H1 (cell line): ENCODE measurements around the gene XAB2. TPM values are rescaled to one million over a fixed set of nuclear protein-coding genes. Genes with fewer than 3 reads are reported as not detected.

Experiments used
- CEBPB ChIP-seq: IDR thresholded peaks from 2 replicates; pipeline ENCODE4 v1.6.1; 2012; ENCODE audit warnings: low read depth, low read length
- CREB1 ChIP-seq: IDR thresholded peaks from 2 replicates; pipeline ENCODE4 v1.6.1; 2012; ENCODE audit warnings: inconsistent platforms
- GABPA ChIP-seq: IDR thresholded peaks from 2 replicates; pipeline ENCODE4 v1.6.1; 2011; ENCODE audit warnings: mild to moderate bottlenecking, low read length, moderate library complexity, borderline replicate concordance; ENCODE audit not compliant: insufficient read depth
- KDM4A ChIP-seq: IDR thresholded peaks from one replicate; pipeline ENCODE4 v1.7.1; 2012; ENCODE audit warnings: low read depth, mild to moderate bottlenecking, moderate library complexity, low read length, inconsistent platforms; ENCODE audit not compliant: severe bottlenecking
- RXRA ChIP-seq: IDR thresholded peaks from 2 replicates; pipeline ENCODE4 v1.6.1; 2011; ENCODE audit warnings: low read depth, mild to moderate bottlenecking, low read length, moderate library complexity; ENCODE audit not compliant: insufficient read depth
- TBP ChIP-seq: IDR thresholded peaks from 2 replicates; pipeline ENCODE4 v1.6.1; 2011; ENCODE audit warnings: low read depth, low read length, improper control_type of control experiment
- TCF12 ChIP-seq: IDR thresholded peaks from 2 replicates; pipeline ENCODE4 v1.6.1; 2011; ENCODE audit warnings: low read depth, mild to moderate bottlenecking, low read length
- polyA plus RNA-seq, 7 experiments: library from polyadenylated mRNA; depleted of rRNA in 3 of 7; stranded (reverse) in 5 of 7; unstranded in 2 of 7; fragments of >200 nt in 5 of 7; fragments of 200-250 nt in 2 of 7; gene quantifications; 1 replicate in 5 of 7; 2 replicates in 1 of 7; 4 replicates in 1 of 7; pipeline versions ENCODE4 v1.2.1 to v1.2.3, GENCODE V29; 2011 to 2013; ENCODE audit warnings: missing spikeins in 2 of 7, mixed read lengths in 2 of 7
- total RNA-seq: library from RNA; stranded (reverse); fragmentation: NEBNext Ultra II Directional; extraction: Animal tissue kit (Norgen Biotek cat#: 25700); gene quantifications from 2 replicates; pipeline ENCODE4 v1.2.1, GENCODE V29; 2021
- TF ChIP-seq, protein P1 (sequence below): fragments of 300-600 bp; sonication (generic); IDR thresholded peaks from 2 replicates; pipeline ENCODE4 v1.7.1; 2012; ENCODE audit warnings: low read length, moderate library complexity, mild to moderate bottlenecking, inconsistent platforms; ENCODE audit not compliant: insufficient replicate concordance
- TF ChIP-seq, protein P2 (sequence below), 3 experiments: IDR thresholded peaks; 1 replicate in 2 of 3; 2 replicates in 1 of 3; pipeline versions ENCODE4 v1.5.1 to v1.6.1; 2011; ENCODE audit warnings: low read length in 3 of 3, mild to moderate bottlenecking in 3 of 3, inconsistent platforms in 2 of 3, low read depth in 1 of 3, moderate library complexity in 1 of 3; ENCODE audit not compliant: insufficient read depth in 1 of 3; ENCODE audit errors: control extremely low read depth in 1 of 3

The XAB2 gene
- total and polyA plus RNA-seq, 2 of the 8 experiments (the other 6 are each of a cell fraction or from before 2014, with no cell fraction given) = 48.2 to 49.4 TPM

DNA sequence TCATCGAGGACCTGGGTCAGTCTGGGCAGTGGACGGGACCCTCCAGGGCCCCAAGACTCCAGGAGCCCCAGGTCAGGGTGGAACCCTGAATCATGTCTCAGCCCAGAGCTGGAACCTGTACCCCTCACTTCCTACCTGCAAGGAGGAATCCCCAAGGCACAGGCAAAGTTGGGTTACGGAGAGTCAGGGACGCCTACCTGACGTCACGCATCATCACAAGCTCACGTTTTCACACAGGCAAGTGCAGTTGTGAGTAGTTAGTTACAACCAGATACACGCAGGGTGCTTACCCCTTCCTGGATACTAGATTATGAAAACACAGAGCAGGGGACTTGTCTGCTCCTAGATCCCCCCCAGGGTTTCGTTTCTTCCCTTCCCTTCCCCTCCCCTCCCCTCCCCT is 41.4 kb upstream of the XAB2 start (continued):
- TF ChIP-seq, protein P1, sequence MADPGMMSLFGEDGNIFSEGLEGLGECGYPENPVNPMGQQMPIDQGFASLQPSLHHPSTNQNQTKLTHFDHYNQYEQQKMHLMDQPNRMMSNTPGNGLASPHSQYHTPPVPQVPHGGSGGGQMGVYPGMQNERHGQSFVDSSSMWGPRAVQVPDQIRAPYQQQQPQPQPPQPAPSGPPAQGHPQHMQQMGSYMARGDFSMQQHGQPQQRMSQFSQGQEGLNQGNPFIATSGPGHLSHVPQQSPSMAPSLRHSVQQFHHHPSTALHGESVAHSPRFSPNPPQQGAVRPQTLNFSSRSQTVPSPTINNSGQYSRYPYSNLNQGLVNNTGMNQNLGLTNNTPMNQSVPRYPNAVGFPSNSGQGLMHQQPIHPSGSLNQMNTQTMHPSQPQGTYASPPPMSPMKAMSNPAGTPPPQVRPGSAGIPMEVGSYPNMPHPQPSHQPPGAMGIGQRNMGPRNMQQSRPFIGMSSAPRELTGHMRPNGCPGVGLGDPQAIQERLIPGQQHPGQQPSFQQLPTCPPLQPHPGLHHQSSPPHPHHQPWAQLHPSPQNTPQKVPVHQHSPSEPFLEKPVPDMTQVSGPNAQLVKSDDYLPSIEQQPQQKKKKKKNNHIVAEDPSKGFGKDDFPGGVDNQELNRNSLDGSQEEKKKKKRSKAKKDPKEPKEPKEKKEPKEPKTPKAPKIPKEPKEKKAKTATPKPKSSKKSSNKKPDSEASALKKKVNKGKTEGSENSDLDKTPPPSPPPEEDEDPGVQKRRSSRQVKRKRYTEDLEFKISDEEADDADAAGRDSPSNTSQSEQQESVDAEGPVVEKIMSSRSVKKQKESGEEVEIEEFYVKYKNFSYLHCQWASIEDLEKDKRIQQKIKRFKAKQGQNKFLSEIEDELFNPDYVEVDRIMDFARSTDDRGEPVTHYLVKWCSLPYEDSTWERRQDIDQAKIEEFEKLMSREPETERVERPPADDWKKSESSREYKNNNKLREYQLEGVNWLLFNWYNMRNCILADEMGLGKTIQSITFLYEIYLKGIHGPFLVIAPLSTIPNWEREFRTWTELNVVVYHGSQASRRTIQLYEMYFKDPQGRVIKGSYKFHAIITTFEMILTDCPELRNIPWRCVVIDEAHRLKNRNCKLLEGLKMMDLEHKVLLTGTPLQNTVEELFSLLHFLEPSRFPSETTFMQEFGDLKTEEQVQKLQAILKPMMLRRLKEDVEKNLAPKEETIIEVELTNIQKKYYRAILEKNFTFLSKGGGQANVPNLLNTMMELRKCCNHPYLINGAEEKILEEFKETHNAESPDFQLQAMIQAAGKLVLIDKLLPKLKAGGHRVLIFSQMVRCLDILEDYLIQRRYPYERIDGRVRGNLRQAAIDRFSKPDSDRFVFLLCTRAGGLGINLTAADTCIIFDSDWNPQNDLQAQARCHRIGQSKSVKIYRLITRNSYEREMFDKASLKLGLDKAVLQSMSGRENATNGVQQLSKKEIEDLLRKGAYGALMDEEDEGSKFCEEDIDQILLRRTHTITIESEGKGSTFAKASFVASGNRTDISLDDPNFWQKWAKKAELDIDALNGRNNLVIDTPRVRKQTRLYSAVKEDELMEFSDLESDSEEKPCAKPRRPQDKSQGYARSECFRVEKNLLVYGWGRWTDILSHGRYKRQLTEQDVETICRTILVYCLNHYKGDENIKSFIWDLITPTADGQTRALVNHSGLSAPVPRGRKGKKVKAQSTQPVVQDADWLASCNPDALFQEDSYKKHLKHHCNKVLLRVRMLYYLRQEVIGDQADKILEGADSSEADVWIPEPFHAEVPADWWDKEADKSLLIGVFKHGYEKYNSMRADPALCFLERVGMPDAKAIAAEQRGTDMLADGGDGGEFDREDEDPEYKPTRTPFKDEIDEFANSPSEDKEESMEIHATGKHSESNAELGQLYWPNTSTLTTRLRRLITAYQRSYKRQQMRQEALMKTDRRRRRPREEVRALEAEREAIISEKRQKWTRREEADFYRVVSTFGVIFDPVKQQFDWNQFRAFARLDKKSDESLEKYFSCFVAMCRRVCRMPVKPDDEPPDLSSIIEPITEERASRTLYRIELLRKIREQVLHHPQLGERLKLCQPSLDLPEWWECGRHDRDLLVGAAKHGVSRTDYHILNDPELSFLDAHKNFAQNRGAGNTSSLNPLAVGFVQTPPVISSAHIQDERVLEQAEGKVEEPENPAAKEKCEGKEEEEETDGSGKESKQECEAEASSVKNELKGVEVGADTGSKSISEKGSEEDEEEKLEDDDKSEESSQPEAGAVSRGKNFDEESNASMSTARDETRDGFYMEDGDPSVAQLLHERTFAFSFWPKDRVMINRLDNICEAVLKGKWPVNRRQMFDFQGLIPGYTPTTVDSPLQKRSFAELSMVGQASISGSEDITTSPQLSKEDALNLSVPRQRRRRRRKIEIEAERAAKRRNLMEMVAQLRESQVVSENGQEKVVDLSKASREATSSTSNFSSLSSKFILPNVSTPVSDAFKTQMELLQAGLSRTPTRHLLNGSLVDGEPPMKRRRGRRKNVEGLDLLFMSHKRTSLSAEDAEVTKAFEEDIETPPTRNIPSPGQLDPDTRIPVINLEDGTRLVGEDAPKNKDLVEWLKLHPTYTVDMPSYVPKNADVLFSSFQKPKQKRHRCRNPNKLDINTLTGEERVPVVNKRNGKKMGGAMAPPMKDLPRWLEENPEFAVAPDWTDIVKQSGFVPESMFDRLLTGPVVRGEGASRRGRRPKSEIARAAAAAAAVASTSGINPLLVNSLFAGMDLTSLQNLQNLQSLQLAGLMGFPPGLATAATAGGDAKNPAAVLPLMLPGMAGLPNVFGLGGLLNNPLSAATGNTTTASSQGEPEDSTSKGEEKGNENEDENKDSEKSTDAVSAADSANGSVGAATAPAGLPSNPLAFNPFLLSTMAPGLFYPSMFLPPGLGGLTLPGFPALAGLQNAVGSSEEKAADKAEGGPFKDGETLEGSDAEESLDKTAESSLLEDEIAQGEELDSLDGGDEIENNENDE = no peak
- TF ChIP-seq, protein P2, sequence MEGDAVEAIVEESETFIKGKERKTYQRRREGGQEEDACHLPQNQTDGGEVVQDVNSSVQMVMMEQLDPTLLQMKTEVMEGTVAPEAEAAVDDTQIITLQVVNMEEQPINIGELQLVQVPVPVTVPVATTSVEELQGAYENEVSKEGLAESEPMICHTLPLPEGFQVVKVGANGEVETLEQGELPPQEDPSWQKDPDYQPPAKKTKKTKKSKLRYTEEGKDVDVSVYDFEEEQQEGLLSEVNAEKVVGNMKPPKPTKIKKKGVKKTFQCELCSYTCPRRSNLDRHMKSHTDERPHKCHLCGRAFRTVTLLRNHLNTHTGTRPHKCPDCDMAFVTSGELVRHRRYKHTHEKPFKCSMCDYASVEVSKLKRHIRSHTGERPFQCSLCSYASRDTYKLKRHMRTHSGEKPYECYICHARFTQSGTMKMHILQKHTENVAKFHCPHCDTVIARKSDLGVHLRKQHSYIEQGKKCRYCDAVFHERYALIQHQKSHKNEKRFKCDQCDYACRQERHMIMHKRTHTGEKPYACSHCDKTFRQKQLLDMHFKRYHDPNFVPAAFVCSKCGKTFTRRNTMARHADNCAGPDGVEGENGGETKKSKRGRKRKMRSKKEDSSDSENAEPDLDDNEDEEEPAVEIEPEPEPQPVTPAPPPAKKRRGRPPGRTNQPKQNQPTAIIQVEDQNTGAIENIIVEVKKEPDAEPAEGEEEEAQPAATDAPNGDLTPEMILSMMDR (IDR thresholded peaks at IDR 0.05; ENCODE audit: control extremely low read depth in 1 of 3, insufficient read depth in 1 of 3, low read depth in 1 of 3, low read length in 3 of 3) = no peak
- no peak for TF ChIP-seq TBP
- TF ChIP-seq KDM4A = peak; percentile 44
- TF ChIP-seq GABPA = no peak
- TF ChIP-seq RXRA = no peak
- TF ChIP-seq CREB1 = peak; percentile 72; the same call in 1 of the 2 replicates
- TF ChIP-seq CEBPB = no peak
- TF ChIP-seq TCF12 = no peak
